GM12878 (cell line): Measurements from ENCODE around the gene EPHA5. TPM values are rescaled to one million over a fixed set of nuclear protein-coding genes. Genes with fewer than 3 reads are reported as not detected.

Source experiments
- ATAC-seq: fragments of 200-7000 bp; cut with Tn5 transposase; 3 replicates; pipeline ENCODE4 v1.9.1; 2020; ENCODE audit warnings: mild to moderate bottlenecking, moderate library complexity
- BruUV-seq: library from RNA; stranded (reverse); fragments of 400-500 nt; replicated peaks from 2 replicates; lab custom pipeline; 2021; lab: Mats Ljungman, UMichigan
- CTCF ChIA-PET: fragments of 300-600 bp; sonication (Branson Sonifier 250); formaldehyde crosslinking; extraction: SDS; loops from one replicate; lab custom pipeline; 2021; ENCODE audit warnings: inconsistent platforms; lab: Yijun Ruan, JAX
- POLR2A ChIA-PET: fragments of 350-600 bp; formaldehyde crosslinking; extraction: SDS; loops from one replicate; lab custom pipeline; 2021; ENCODE audit warnings: inconsistent platforms; lab: Charles Lee
- RAD21 ChIA-PET: fragments of 300-600 bp; sonication (Branson Sonifier 250); formaldehyde crosslinking; loops from one replicate; lab custom pipeline; 2023; ENCODE audit warnings: antibody characterized with exemption; ENCODE audit not compliant: unreplicated experiment; lab: Charles Lee
- SMC1A ChIA-PET: fragments of 300-600 bp; sonication (Branson Sonifier 250); formaldehyde crosslinking; loops from one replicate; lab custom pipeline; 2023; ENCODE audit not compliant: unreplicated experiment, uncharacterized antibody; lab: Charles Lee
- DNase-seq: peaks from one replicate; pipeline ENCODE4 v3.0.0-alpha.2; 2011; ENCODE audit warnings: low read depth, low spot score
- FAIRE-seq: peaks from 3 replicates; lab custom pipeline; 2011; peaks lifted over from hg19 to GRCh38; lab: Jason Lieb, UNC
- H2AFZ ChIP-seq: 2 replicates; pipeline ENCODE4 v1.6.0; 2011; ENCODE audit warnings: low read depth, low read length, control low read depth; ENCODE audit not compliant: control insufficient read depth
- H3K27ac ChIP-seq: 2 replicates; pipeline ENCODE4 v1.5.1; 2011; ENCODE audit warnings: control low read depth; ENCODE audit not compliant: control insufficient read depth, insufficient read depth
- H3K27me3 ChIP-seq, 2 experiments: replicated peaks in 1 of 2; 2 replicates each; pipeline versions ENCODE4 v1.6.0 to v1.6.1; 2011; ENCODE audit warnings: low read length in 1 of 2; ENCODE audit not compliant: control insufficient read depth in 2 of 2, insufficient read depth in 2 of 2
- H3K36me3 ChIP-seq, 2 experiments: 2 replicates each; pipeline ENCODE4 v1.5.1; 2011; ENCODE audit warnings: low read length in 1 of 2; ENCODE audit not compliant: control insufficient read depth in 2 of 2, insufficient read depth in 2 of 2
- H3K4me1 ChIP-seq: 2 replicates; pipeline ENCODE4 v1.6.1; 2011; ENCODE audit warnings: mild to moderate bottlenecking, low read length, moderate library complexity, mixed read lengths; ENCODE audit not compliant: control insufficient read depth, insufficient read depth
- H3K4me2 ChIP-seq: 2 replicates; pipeline ENCODE4 v1.6.0; 2011; ENCODE audit warnings: control low read depth; ENCODE audit not compliant: control insufficient read depth, insufficient read depth
- H3K4me3 ChIP-seq: fragments of 200-600 bp; sonication (generic); 2 replicates; pipeline ENCODE4 v1.5.1; 2016
- H3K79me2 ChIP-seq: 2 replicates; pipeline ENCODE4 v1.6.0; 2011; ENCODE audit warnings: low read length; ENCODE audit not compliant: control insufficient read depth, insufficient read depth
- H3K9ac ChIP-seq: 2 replicates; pipeline ENCODE4 v1.8.0; 2011; ENCODE audit warnings: low read length, control low read depth, mixed read lengths; ENCODE audit not compliant: control insufficient read depth, insufficient read depth
- H3K9me3 ChIP-seq: replicated peaks from 3 replicates; pipeline ENCODE4 v1.5.1; 2011; ENCODE audit warnings: mild to moderate bottlenecking, low read length; ENCODE audit not compliant: control insufficient read depth, insufficient read depth
- H4K20me1 ChIP-seq: 2 replicates; pipeline ENCODE4 v1.6.0; 2011; ENCODE audit not compliant: control insufficient read depth, insufficient read depth
- BACH1 ChIP-seq: fragments of 450-650 bp; IDR thresholded peaks from 2 replicates; pipeline ENCODE4 v1.6.1; 2017; ENCODE audit warnings: mild to moderate bottlenecking, borderline replicate concordance
- BRCA1 ChIP-seq: IDR thresholded peaks from 2 replicates; pipeline ENCODE4 v1.6.1; 2011; ENCODE audit warnings: low read depth, low read length, improper control_type of control experiment
- CEBPZ ChIP-seq: fragments of 150-350 bp; IDR thresholded peaks from 2 replicates; pipeline ENCODE4 v1.6.1; 2016; ENCODE audit warnings: low read depth, low read length
- EED ChIP-seq: sonication (generic); IDR thresholded peaks from 2 replicates; pipeline ENCODE4 v1.6.1; 2016; ENCODE audit warnings: antibody characterized with exemption, low read depth
- GABPA ChIP-seq: IDR thresholded peaks from 2 replicates; pipeline ENCODE4 v1.6.1; 2014; ENCODE audit warnings: antibody characterized with exemption, low read depth, mild to moderate bottlenecking, inconsistent platforms
- HDAC6 ChIP-seq: fragments of 200-600 bp; sonication (generic); IDR thresholded peaks from one replicate; pipeline ENCODE4 v1.8.0; 2017; ENCODE audit warnings: antibody characterized with exemption; ENCODE audit not compliant: unreplicated experiment
- MYB ChIP-seq: fragments of 150-350 bp; IDR thresholded peaks from 2 replicates; pipeline ENCODE4 v1.6.1; 2014; ENCODE audit warnings: mild to moderate bottlenecking, low read depth, low read length, borderline replicate concordance
- POLR2AphosphoS2 ChIP-seq: IDR thresholded peaks from 2 replicates; pipeline ENCODE4 v1.6.1; 2011; ENCODE audit warnings: low read depth, mild to moderate bottlenecking, low read length, improper control_type of control experiment, moderate library complexity
- POU2F2 ChIP-seq: IDR thresholded peaks from 3 replicates; pipeline ENCODE4 v1.6.1; 2011; ENCODE audit warnings: low read depth, mild to moderate bottlenecking, low read length, borderline replicate concordance
- RUNX3 ChIP-seq: IDR thresholded peaks from 2 replicates; pipeline ENCODE4 v1.6.1; 2012; ENCODE audit warnings: low read length, inconsistent platforms
- SMC3 ChIP-seq: IDR thresholded peaks from 2 replicates; pipeline ENCODE4 v1.6.1; 2011; ENCODE audit warnings: low read length, improper control_type of control experiment, borderline replicate concordance
- TAF1 ChIP-seq: IDR thresholded peaks from 2 replicates; pipeline ENCODE4 v1.6.1; 2011; ENCODE audit warnings: mild to moderate bottlenecking, low read depth, low read length, borderline replicate concordance
- TCF7 ChIP-seq: IDR thresholded peaks from 2 replicates; pipeline ENCODE4 v1.6.1; 2014; ENCODE audit warnings: antibody characterized with exemption, borderline replicate concordance
- WGBS: methylation state at CpG from one replicate; pipeline ENCODE4 v1.1.6; 2016; ENCODE audit warnings: low lambda C conversion rate; ENCODE audit not compliant: insufficient replicate concordance, insufficient coverage; ENCODE audit errors: missing lambda C conversion rate; 5-methylcytosine and 5-hydroxymethylcytosine counted together
- in situ Hi-C: fragments of 300-500 bp; cut with MboI; formaldehyde crosslinking; loops from 9 replicates; pipeline ENCODE4 v1.14.3; 2018; ENCODE audit warnings: mixed read lengths
- intact Hi-C: fragments of 100-400 bp; cut with micrococcal nuclease; formaldehyde crosslinking; loops from one replicate; pipeline ENCODE4 v1.14.2; 2022; ENCODE audit not compliant: unreplicated experiment
- polyA plus RNA-seq, 11 experiments: library from polyadenylated mRNA; depleted of rRNA in 4 of 11; unstranded in 6 of 11; stranded (reverse) in 5 of 11; fragments of >200 nt; fragmentation: Nextera tagmentation in 4 of 11; fragmentation: Illumina TruSeq in 1 of 11; extraction: Ambion mirVana in 4 of 11; extraction: Trizol in 1 of 11; gene quantifications; 1 replicate in 1 of 11; 2 replicates in 10 of 11; pipeline versions ENCODE4 v1.2.1 to v1.2.3, GENCODE V29; 2011 to 2016; ENCODE audit warnings: inconsistent platforms in 2 of 11, missing spikeins in 2 of 11, low read depth in 1 of 11
- total RNA-seq, 4 experiments: library from RNA; depleted of rRNA in 3 of 4; stranded (reverse); fragments of >200 nt in 3 of 4; fragmentation: Illumina TruSeq in 1 of 4; extraction: Trizol in 1 of 4; gene quantifications; 2 replicates each; pipeline versions ENCODE4 v1.2.1 to v1.2.3, GENCODE V29; 2013 to 2021
- TF ChIP-seq, protein P1 (sequence below): IDR thresholded peaks from 2 replicates; pipeline ENCODE4 v1.6.1; 2012; ENCODE audit warnings: low read depth, low read length, improper control_type of control experiment

Gene EPHA5
- total and polyA plus RNA-seq, 10 of the 15 experiments (the other 5 are each of a cell fraction or from before 2014, with no cell fraction given), result not detected

GRCh38 chr4:65600656-65601055, 69.6 kb downstream of the EPHA5 start:
- FAIRE-seq (no peak), DNase-seq (no peak), ATAC-seq (no peak)
- Histone ChIP-seq H3K9me3 (no peaks in the 10 kb centered on the region), H3K27me3 (no peaks in the 10 kb centered on the region), H3K36me3 (no peaks in the 10 kb centered on the region), H4K20me1 (no peaks in the 10 kb centered on the region), H2AFZ (no peak overlapping the region), H3K9ac (no peak overlapping the region), H3K27ac (no peak overlapping the region), H3K4me3 (no peak overlapping the region), H3K79me2 (no peaks in the 10 kb centered on the region), H3K4me2 (no peak overlapping the region), H3K4me1 (no peaks in the 10 kb centered on the region)
- CTCF ChIA-PET, result no interaction called here
- SMC1A ChIA-PET, result no interaction called here
- intact Hi-C loops (no loop called here), in situ Hi-C loops (no loop called here)
- TF ChIP-seq RUNX3, result no peak
- no peak for TF ChIP-seq POU2F2
- TF ChIP-seq TCF7, result no peak
- 2% methylated on average over 3 of the region's 3 CpGs for WGBS
- BruUV-seq, result no TSS peak
- POLR2A ChIA-PET, result no interaction called here
- RAD21 ChIA-PET, result no interaction called here

GRCh38 chr4:65599340-65599739, 70.9 kb downstream of the EPHA5 start:
- Histone ChIP-seq H3K79me2 (no peaks in the 10 kb centered on the region), H4K20me1 (no peaks in the 10 kb centered on the region), H3K27ac (no peak overlapping the region), H3K36me3 (no peaks in the 10 kb centered on the region), H3K9me3 (no peaks in the 10 kb centered on the region), H3K4me3 (no peak overlapping the region), H3K4me2 (no peak overlapping the region), H3K27me3 (no peaks in the 10 kb centered on the region), H3K4me1 (no peaks in the 10 kb centered on the region), H3K9ac (no peak overlapping the region), H2AFZ (no peak overlapping the region)
- FAIRE-seq (no peak), ATAC-seq (no peak), DNase-seq (no peak)
- ChIA-PET POLR2A (no interaction called here), SMC1A (no interaction called here), CTCF (no interaction called here), RAD21 (no interaction called here)
- in situ Hi-C loops, result no loop called here
- TF ChIP-seq GABPA, result no peak
- TF ChIP-seq, protein P1, sequence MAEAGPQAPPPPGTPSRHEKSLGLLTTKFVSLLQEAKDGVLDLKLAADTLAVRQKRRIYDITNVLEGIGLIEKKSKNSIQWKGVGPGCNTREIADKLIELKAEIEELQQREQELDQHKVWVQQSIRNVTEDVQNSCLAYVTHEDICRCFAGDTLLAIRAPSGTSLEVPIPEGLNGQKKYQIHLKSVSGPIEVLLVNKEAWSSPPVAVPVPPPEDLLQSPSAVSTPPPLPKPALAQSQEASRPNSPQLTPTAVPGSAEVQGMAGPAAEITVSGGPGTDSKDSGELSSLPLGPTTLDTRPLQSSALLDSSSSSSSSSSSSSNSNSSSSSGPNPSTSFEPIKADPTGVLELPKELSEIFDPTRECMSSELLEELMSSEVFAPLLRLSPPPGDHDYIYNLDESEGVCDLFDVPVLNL, result no peak
- no peak for TF ChIP-seq POLR2AphosphoS2
- TF ChIP-seq CEBPZ, result no peak
- TF ChIP-seq TAF1, result no peak
- no peak for TF ChIP-seq MYB
- TF ChIP-seq SMC3, result no peak
- TF ChIP-seq BRCA1, result no peak
- no peak for TF ChIP-seq BACH1
- no peak for TF ChIP-seq HDAC6
- no peak for TF ChIP-seq EED
- 5% methylated on average over 2 of the region's 2 CpGs for WGBS
- BruUV-seq, result no TSS peak
- intact Hi-C loops, result no loop called here
